GM19023 (cell line): ENCODE measurements around the gene SLC4A7.
"Not testable (repeated sequence)": the region's sequence is repeated elsewhere in the genome, so short reads cannot be mapped to it uniquely, and the experiment has no call there.

Experiments
- ATAC-seq: cut with Tn5 transposase; IDR thresholded peaks from one replicate; pipeline ENCODE4 v1.9.1; 2021; ENCODE audit warnings: mild to moderate bottlenecking, moderate library complexity; ENCODE audit not compliant: unreplicated experiment

The SLC4A7 gene

DNA sequence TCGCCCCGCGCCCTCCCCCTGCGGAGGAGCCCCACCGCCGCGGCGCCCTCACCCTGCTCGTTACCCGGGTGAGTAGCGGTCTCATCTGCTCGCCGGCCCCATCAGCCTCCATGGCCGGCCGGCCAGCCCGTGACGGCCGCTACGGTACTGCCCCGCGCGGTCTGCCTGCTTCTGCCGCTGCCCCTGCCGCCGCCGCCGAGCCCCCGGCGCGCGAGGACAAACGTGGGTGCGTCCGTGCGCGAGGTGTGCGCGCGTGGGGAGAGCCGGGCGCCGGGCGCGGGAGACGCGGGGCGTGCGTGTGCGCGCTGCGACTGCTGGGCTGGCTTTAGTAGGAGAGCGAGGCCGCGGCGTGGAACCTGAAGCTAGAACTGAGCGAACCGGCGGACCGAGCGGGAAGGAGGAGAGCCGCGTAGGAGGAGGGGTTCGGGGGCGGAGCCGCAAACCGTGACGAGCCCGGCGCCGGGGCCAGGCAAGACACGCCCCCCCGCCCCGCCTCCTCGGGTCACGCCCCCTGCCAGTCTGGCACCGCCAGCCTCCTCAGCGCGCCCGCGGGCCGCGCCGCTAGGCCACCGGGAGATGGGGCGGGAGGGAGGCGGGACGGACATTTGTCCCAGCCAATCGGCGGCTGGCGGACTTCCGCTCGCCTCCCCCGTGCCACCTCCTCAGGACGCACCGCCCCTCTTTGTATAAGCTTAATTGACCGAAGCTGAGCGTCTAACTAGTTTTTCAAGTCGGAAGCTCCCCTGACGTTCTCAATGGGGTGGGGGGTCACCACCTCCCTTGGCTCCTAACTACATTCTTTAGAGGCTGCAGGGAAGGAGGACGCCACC lies at the start of gene SLC4A7:
Gene SLC4A7, minus strand, starts transcription at position 370 of the 830 bp plus-strand sequence. Its CDS starts 258 bp downstream, at position 112.
- ATAC-seq, result peak; percentile 92

DNA sequence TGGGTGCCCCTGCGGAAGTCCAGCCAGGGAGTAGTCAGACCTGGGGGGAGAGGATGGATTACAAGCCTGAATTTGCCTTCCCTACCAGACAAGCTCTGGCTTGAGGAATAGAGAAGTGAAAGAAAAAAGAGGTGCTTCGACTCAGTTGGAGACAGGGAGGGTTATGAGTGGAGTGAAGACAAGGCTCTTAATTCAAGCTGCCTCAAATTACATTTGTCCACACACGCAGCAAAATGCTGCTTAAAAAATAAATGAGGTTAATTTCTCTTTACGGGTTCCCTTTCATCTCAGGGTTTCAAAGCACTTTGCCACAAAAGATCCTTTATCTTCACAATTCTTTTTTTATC lies 49.0 kb upstream of the SLC4A7 start:
- ATAC-seq, result no peak

DNA sequence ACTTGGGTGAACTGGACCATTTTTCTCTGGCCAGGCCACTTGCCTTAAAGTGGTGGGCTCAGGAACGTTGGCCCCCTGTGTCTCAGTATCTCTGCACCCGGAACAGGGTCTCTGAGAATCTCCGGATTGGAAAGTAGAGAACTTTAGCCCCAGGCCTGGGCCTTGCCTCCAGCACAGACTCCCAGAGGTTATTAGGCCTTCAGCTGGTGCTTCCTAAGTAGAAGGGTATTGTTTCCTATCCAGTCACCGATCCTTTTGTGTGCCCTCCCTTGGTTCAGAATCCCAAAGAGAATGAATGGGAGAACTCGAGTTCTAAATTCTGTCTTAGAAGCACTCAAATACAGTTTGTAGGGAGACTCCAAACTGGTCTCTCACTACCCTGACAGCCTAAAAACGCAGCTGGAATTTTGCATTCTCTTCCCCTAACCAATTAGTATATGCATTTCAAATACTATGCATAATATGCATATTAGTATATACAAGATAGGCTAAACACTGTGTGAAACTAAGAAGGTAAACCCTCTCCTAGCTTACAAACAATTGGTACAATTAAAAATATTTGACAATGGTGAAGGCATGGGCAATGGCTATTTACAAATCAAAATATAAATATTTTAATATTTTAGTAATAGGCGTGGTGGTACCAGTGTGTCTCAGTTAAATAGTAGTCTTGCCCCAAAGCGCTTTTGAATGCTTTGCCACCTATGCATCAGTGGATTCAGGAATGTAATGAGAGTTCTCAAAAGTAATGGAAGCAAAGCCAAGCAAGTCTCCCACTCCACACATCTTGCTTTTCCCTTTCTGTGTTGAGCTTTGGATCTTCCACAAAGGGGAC lies 48.5 kb upstream of the SLC4A7 start:
- no peak for ATAC-seq

DNA sequence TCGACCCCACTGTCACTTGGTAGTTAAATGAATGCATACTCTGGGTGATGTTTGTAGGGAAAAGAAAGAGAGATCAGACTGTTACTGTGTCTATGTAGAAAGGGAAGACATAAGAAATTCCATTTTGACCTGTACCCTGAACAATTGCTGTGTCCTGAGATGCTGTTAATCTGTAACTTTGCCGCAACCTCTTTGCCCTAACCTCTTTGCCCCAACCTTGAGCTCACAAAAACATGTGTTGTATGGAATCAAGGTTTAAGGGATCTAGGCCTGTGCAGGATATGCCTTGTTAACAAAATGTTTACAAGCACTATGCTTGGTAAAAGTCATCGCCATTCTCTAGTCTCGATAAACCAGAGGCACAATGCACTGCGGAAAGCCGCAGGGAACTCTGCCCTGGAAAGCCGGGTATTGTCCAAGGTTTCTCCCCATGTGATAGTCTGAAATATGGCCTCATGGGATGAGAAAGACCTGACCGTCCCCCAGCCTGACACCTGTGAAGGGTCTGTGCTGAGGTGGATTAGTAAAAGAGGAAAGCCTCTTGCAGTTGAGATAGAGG lies 47.1 kb upstream of the SLC4A7 start:
- not testable (repeated sequence) for ATAC-seq

DNA sequence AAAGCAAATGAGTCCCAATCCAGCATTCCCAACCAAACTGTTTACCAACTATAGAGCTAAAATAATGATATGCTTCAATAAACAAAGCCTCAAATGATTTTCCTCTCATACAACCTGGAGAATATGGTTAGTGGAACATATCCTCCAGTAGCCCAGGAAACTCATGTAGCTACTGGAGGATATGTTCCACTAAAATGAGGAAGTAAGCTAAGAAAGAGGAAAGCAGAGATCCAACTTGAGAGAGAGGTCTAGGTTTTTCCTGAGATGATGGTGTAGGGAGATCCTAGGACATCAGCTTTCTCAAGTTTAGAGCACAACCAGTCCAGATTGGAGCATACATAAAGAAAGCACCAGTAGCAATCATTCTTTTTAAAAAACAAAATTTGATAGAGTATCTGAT lies 44.6 kb upstream of the SLC4A7 start:
- no peak for ATAC-seq

DNA sequence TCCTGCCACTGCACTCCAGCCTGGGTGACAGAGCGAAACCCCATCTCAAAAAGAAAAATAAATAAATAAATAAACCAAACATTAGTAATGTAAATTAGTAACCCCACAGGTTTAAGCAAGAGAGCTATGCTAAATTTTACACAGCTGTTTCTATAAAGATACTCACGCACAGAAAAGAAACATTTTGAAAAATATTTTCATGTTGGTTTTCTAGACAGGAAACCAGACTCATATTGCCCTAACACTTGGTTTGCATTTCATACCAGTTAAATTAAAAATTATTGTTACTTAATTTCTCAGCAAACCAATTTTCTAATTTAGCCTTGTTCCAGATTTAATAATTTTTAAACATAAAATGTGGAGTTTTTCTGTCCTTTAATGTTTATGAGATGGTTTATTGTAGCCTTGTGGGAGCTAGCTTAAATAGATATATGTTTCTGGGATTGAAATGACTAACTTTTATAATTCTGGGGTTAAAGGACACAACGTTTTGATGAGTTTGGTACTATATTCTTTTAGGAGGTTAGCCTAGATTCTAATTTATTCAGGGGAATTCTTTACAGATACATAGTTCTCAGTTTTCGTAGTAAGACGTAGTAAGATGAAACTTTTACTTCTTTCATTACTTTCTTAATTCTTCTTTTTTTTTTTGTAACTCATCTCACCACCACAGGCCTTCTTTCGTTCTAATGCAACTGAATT lies 42.6 kb upstream of the SLC4A7 start:
- no peak for ATAC-seq

DNA sequence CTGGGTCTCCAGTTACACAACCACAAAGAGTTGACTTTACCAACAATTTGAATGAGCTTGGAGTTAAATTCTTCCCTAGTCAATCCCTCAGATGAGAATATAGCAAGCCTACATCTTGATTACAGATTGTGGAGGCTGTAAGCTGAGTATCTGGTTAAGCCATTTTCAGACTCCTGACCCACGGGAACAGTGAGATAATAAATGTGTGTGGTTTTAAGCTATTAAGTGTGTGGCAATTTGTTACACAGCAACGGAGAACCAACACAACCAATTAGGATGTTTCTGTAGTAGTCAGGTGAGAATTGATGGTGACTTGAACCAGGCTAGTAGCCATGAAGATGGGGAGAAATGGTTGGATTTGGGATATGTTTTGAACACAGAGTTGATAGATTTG lies 37.7 kb upstream of the SLC4A7 start:
- ATAC-seq, result no peak

DNA sequence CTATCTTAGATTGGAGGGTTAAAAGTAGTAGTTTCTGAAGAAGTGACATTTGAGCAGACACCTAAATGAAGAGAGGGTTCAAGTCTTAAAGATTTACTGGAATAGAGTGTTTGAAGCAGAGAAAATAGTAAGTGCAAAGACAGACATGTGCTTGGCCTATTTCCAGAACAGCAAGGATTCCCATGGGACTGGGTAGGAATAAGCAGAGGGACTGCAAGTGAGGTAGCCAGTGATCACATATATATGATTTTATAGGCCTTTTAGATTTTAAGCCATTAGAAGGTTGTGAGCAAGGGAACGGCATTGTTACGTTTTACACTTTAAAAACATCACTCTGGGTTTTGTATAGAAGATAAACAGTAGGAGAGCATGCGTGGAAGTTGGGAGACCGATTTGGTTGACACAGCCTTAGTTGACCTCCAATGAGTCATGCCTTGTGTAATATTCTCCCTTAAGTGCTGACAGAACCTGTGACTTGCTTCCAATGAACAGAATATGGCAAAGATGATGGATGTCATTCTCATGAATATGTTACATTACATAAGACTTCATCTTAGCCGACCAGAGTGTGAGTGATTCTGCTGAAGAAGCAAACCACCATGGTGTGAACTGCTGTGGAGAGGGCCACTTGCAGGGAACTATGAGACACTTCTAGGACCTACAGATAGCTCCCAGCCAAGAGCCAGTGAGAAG lies 37.1 kb upstream of the SLC4A7 start:
- no peak for ATAC-seq

DNA sequence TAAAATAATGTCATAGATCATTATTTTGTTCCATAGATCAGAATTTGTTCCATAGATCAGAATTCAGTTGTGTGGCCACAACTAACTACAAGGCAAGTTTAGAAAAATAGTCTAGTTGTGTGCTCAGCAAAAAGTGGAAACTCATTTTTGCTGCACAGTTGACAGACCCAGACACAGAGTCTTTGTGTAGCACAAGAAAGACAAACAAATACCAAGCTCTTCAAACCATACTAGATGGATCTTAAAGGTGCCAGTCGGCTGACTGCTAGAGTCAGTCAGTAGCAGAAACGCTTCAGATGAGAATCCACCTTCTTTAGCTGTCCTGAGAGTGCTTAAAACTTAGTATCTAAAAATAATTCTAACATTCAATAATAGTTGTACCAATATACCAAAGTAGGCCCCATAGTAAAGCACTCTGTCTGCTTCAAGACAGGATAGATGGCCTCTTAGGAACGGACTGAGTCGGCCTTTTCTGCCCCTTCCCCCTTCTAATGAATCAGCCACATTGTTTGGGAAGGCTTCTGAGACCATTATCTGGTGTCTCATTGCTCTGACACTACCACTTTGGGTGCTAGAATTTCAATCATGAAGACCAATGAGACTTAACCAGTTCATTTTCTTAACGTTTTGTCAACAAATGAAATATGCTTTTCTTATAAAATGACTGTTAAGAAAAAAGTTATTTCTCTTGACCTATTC lies 27.7 kb upstream of the SLC4A7 start:
- ATAC-seq, result no peak

DNA sequence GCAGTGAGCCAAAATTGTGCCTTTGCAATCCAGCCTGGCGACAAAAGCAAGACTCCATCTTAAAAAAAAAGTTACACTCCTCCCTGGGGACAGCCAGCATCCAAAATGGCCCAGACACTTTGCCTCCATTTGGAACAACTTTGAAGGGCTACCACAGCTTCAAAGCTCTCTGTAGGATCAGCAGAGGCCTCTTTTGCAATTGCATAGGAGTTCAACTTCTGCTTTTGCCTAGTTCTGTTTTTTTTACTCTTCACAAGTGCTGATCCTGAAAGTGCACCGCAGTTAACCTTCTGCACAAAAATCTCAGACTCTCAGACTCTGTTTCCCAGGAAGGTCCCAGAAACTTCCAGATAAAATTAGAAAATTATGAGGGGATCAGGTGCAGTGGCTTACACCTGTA lies 25.2 kb upstream of the SLC4A7 start:
- ATAC-seq, result no peak

DNA sequence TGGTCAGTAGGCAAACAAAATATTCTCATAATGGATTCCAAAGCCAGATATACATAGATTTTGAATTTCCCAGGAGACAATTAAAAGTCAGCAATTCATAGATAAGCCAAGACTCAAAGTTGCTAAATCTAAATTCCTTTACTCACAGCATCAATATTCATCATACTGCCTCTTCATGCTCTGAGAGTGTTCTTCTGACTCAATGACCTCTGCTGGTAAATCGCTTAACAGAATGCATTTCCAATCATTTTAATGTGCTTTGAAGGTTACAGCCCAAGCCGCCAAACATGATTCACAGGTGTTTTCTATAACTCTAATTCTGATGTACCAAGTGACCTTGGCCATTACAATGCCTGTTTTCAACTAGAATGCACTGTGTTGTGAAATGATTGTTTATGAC lies 24.2 kb upstream of the SLC4A7 start:
- ATAC-seq, result no peak

DNA sequence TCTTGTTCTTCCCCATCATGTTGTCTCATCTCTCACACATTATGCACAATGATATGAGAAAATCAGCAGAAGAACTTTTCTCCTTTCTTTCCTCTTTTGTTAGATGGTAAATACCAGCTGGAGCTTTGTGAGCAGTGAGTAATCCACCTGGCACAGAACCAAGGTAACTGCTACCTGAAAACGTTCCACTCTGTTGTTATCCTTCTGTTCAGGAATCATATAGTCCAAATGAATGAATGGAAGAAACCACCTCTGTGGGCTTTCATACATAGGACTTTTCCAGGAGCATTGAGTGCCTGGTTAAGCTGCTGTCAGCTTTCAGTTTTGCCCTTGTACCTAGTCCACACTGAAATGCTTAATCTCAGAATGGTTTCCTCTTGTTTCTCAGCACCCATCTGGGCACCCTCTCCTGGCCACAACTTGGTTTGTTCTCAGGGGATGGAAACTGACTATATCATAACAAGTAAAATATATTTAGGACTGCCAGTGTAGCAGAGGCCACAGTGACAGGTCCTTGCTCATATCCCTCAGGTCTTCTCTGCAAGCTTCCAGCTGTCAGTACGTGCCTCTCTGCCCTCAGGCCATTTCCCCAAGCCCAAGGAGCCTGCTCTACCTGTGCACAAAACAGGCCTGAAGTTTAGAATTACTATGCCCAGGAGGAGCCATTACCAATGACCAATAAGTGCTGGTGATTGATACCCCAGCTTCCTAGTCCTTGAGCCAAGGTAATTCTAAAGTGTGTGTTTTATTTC lies 23.5 kb upstream of the SLC4A7 start:
- ATAC-seq, result no peak

DNA sequence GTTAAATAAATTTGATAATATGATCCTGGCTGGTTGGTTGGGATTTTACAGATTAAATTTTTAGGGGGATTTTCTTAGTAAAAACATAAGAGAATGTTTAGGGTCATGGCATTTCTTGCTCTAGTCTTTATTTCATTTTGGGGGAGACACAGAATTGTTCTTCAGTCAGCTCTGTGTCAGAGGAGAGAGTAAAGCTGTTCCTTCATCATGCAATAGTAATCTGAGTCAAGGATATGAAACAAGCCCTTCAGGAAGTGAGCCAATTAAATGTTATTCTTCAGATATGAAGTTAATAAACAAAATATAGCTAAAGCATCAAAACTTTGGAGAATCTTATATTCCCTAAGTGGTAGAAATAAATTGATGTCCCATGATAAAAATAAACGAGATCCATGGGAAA lies 22.9 kb upstream of the SLC4A7 start:
- no peak for ATAC-seq

DNA sequence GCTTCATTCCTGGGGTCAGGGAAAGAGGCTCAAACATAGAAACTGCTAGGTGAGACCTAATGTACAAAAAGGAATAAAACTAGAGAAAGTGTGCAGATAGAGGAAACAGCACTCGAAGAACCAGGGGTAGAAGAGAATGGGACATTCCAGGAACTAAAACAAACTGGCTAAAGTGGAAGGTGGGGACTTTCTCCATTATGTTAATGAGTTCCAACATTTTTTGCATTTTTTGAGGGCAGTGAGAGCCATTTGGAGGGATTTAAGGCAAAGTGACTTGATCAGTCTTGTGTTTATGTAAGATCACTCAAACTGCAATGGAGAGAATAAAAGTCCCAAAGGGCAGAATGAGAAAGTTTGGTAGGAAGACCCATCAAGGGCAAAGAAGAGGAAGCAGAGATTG lies 20.6 kb upstream of the SLC4A7 start:
- ATAC-seq, result no peak

DNA sequence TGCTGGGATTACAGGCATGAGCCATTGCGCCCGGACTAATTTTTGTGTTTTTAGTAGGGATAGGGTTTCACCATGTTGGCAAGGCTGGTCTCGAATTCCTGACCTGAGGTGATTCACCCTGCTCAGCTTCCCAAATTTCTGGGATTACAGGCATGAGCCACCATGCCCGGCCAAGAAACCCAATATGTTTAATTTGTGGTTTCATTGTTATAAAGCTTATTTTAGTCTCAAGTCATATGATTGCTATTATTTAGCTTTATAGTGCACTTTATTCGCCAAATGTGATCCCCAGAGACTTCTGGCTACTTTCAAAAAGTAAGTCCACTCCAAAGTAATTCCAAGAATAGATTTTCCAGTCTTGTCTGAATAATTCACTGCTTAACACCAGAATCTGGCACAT lies 19.3 kb upstream of the SLC4A7 start:
- ATAC-seq, result no peak

DNA sequence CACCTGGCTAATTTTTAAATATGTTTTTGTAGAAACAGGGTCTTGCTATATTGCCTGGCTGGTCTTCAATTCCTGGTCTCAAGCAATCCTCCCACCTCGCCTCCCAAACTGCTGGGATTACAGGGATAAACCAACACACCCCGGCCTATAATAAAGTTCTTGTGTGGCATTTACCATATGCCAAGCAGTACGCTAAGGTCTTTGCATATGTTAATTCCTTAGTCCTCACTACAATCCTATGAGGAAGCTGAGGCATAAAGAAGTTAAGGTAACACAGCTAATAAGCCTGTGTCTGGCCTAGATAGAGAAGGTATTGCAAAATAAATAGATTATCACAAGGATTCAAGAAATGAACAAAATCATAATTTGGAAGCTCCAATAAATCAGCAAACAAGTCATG lies 17.6 kb upstream of the SLC4A7 start:
- no peak for ATAC-seq

DNA sequence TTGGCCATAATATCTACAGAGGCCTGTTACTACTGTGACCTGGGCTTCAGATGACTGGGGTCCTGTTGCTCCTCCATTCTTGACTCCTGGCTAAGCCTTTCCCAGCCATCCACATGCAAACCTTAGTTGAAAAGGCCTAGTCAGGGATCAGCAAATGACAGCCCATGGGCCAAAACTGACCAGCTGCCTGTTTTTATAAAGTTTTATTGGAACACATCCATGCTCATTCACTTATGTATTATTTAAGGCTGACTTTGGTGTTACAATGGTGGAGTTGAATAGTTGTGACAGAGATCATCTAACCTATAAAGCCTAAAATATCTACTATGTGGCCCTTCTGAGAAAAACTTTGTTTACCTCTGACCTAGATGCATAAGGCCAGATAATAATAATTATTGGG lies 16.8 kb upstream of the SLC4A7 start:
- no peak for ATAC-seq

DNA sequence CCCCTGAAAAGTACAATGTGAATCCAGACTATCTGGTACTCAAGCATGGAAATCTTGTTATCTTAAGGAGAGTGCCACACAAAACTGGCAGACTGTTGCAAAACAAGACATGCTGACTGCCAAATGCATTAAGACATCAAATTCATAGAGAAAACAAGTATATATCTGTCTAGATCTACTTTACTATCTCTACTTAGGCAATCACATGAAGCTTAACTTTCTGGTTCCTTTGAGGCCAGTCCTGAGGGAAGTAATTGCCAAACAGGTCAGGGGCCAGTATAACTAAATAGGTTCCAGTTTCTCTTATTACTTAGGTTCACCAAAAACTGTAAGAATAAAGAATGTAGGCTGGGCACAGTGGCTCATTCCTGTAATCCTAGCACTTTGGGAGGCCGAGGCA lies 15.9 kb upstream of the SLC4A7 start:
- no peak for ATAC-seq

DNA sequence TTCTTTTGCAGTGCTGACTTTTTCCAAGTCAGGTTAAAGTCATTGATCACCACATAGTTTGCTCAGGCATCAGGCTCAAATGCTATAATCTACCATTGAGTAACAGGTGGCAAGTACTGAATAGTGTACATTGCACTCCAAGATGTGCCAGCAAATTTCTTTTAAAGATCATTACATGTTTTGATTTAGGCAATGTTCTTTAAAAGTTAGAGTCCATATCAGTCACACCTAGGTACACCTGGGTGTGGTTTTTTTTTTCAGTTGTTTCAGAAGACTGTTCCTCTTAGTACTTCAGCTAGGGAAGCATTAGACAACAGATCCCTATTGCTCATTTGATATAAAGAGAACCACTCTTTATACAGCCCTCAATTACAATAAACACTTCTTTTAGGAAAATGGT lies 10.6 kb upstream of the SLC4A7 start:
- ATAC-seq, result no peak
